GM12874 (cell line): ENCODE results near the gene ZNF317.

Experiments
- CTCF ChIP-seq: IDR thresholded peaks from 2 replicates; pipeline ENCODE4 v1.5.1; 2011; ENCODE audit warnings: low read depth, mild to moderate bottlenecking, control low read depth, low read length, moderate library complexity; ENCODE audit not compliant: insufficient read depth

The ZNF317 gene

GRCh38 chr19:9151367-9151766 lies 11.2 kb downstream of the ZNF317 start:
- TF ChIP-seq CTCF = no peak

GRCh38 chr19:9155591-9155990 lies 15.4 kb downstream of the ZNF317 start:
- TF ChIP-seq CTCF = no peak

GRCh38 chr19:9156304-9156703 lies 16.1 kb downstream of the ZNF317 start:
- TF ChIP-seq CTCF = no peak

- no peak for TF ChIP-seq CTCF
Measured at GRCh38 chr19:9159891-9160290, 19.7 kb downstream of the ZNF317 start.

- no peak for TF ChIP-seq CTCF
Measured at GRCh38 chr19:9161427-9161826, 21.2 kb downstream of the ZNF317 start.

- no peak for TF ChIP-seq CTCF
Measured at GRCh38 chr19:9165261-9165660, 25.1 kb downstream of the ZNF317 start.

- TF ChIP-seq CTCF = no peak
Measured at GRCh38 chr19:9166846-9167245, 26.6 kb downstream of the ZNF317 start.
